ENCODE results near the gene VWA3A. TPM values are rescaled to one million over a fixed set of nuclear protein-coding genes. Genes with fewer than 3 reads are reported as not detected.

VWA3A gene
- total RNA-seq, 1 donor from 2014 or later = 0.53 TPM

DNA sequence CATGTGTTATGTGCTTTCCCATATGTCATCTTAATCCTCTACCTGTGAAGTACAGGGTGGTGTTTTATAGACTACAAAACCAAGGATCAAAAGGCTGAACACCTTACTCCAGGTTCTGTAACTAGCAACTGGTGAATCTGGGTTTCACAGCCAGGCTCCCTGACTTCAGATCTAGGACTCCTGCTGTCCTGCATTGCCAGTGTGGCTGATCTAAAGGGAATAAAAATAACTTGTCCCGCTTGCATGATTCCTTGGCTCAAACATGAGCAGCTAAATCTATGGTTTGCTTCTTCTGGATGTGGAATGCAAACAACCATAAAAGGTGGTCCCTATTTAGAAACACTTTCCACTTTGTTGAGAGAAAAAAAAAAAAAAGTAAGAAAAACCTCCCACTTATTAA lies 3.7 kb upstream of the VWA3A start:
- Mint-ChIP-seq H3K27ac (no peak overlapping the region), H3K4me3 (no peak overlapping the region), H3K4me1 (no peaks in the 10 kb centered on the region), H3K36me3 (ENCODE audit: low read depth) (peaks cover 13% of the 10 kb centered on the region), H3K9me3 (no peaks in the 10 kb centered on the region), H3K27me3 (no peaks in the 10 kb centered on the region)
- ATAC-seq (ENCODE audit: low read depth) (no peak), DNase-seq (no peak)
- no peak for TF ChIP-seq CTCF (IDR thresholded peaks at IDR 0.05)
- ChIA-PET POLR2A (no interaction called here), CTCF (interaction anchor here (1.2 to 1.4 kb wide), 2 partner anchors 11 to 88 kb away, joined by 4 to 7 read pairs; no protein-coding TSS in a partner anchor)
- intact Hi-C loops (cut with micrococcal nuclease) = no loop called here

- Mint-ChIP-seq H3K4me1 (peaks cover 2% of the 10 kb centered on the region), H3K4me3 (no peak overlapping the region), H3K36me3 (ENCODE audit: low read depth) (peaks cover 10% of the 10 kb centered on the region), H3K27me3 (peaks cover under 1% of the 10 kb centered on the region), H3K27ac (no peak overlapping the region), H3K9me3 (no peaks in the 10 kb centered on the region)
- ChIA-PET CTCF (interaction anchor here (1.4 kb wide), 3 partner anchors 9 to 90 kb away, joined by 4 to 14 read pairs (median 4); no protein-coding TSS in a partner anchor), POLR2A (no interaction called here)
- no peak for DNase-seq
- no peak for ATAC-seq (ENCODE audit: low read depth)
- no peak for TF ChIP-seq CTCF (IDR thresholded peaks at IDR 0.05)
- intact Hi-C loops (cut with micrococcal nuclease) = no loop called here
These were observed 2.4 kb upstream of the VWA3A start for GRCh38 chr16:22089910-22090309.

- H3K4me1 Mint-ChIP-seq = peaks cover 2% of the 10 kb centered on the region
- intact Hi-C loops (cut with micrococcal nuclease) = no loop called here
- no peak for ATAC-seq (ENCODE audit: low read depth)
- ChIA-PET POLR2A (no interaction called here), CTCF (interaction anchor here (1.2 kb wide), 1 partner anchor 14 kb away, joined by 3 read pairs; no protein-coding TSS in a partner anchor)
- H3K27ac Mint-ChIP-seq = no peak overlapping the region
- no peak for TF ChIP-seq CTCF (IDR thresholded peaks at IDR 0.05)
- peaks cover 5% of the 10 kb centered on the region for H3K27me3 Mint-ChIP-seq
- H3K36me3 Mint-ChIP-seq (ENCODE audit: low read depth) = peaks cover 2% of the 10 kb centered on the region
- no peak overlapping the region for H3K4me3 Mint-ChIP-seq
- DNase-seq = no peak
- no peaks in the 10 kb centered on the region for H3K9me3 Mint-ChIP-seq
These were observed 620 bp upstream of the VWA3A start for GRCh38 chr16:22091721-22092120.

GRCh38 chr16:22093331-22093730 lies 990 bp downstream of the VWA3A start:
- intact Hi-C loops (cut with micrococcal nuclease) = no loop called here
- CTCF ChIA-PET = interaction anchor here (1.4 kb wide), 1 partner anchor 16 kb away, joined by 4 read pairs; no protein-coding TSS in a partner anchor
- POLR2A ChIA-PET = no interaction called here
- DNase-seq (no peak), ATAC-seq (ENCODE audit: low read depth) (no peak)
- no peak for TF ChIP-seq CTCF (IDR thresholded peaks at IDR 0.05)
- Mint-ChIP-seq H3K4me3 (no peak overlapping the region), H3K27ac (no peak overlapping the region), H3K36me3 (ENCODE audit: low read depth) (peaks cover 2% of the 10 kb centered on the region), H3K9me3 (no peaks in the 10 kb centered on the region), H3K27me3 (peaks cover 14% of the 10 kb centered on the region), H3K4me1 (peaks cover 2% of the 10 kb centered on the region)

GRCh38 chr16:22093996-22094395 lies 1.7 kb downstream of the VWA3A start:
- Mint-ChIP-seq H3K27me3 (peaks cover 16% of the 10 kb centered on the region), H3K36me3 (ENCODE audit: low read depth) (peaks cover 2% of the 10 kb centered on the region), H3K9me3 (no peaks in the 10 kb centered on the region), H3K4me3 (no peak overlapping the region), H3K4me1 (peaks cover 4% of the 10 kb centered on the region), H3K27ac (no peak overlapping the region)
- ATAC-seq (ENCODE audit: low read depth) (no peak), DNase-seq (no peak)
- ChIA-PET POLR2A (interaction anchor here (0.7 kb wide), 1 partner anchor 94 kb away, joined by 5 read pairs; no protein-coding TSS in a partner anchor), CTCF (interaction anchor here (1.4 kb wide), 1 partner anchor 16 kb away, joined by 4 read pairs; no protein-coding TSS in a partner anchor)
- intact Hi-C loops (cut with micrococcal nuclease) = no loop called here
- no peak for TF ChIP-seq CTCF (IDR thresholded peaks at IDR 0.05)
